ENCODE results near the gene HDAC4.

GRCh38 chr2:239137898-239138283, 262.9 kb downstream of the HDAC4 start:
- TF ChIP-seq ARNT (IDR thresholded peaks at IDR 0.05) (no peak), FOXM1 (IDR thresholded peaks at IDR 0.05; ENCODE audit: borderline replicate concordance) (no peak), SP1 (IDR thresholded peaks at IDR 0.05) (no peak), NFRKB (IDR thresholded peaks at IDR 0.05) (no peak), HDGF (IDR thresholded peaks at IDR 0.05; ENCODE audit: borderline replicate concordance) (no peak), SUZ12 (IDR thresholded peaks at IDR 0.05) (no peak), BHLHE40 (IDR thresholded peaks at IDR 0.05; ENCODE audit: borderline replicate concordance) (no peak), FOXA1 (IDR thresholded peaks at IDR 0.05) (no peak), ZNF384 (IDR thresholded peaks at IDR 0.05) (no peak), CTBP1 (IDR thresholded peaks at IDR 0.05; ENCODE audit: borderline replicate concordance) (no peak), ELF4 (IDR thresholded peaks at IDR 0.05) (no peak), FOXK2 (IDR thresholded peaks at IDR 0.05) (no peak), TARDBP (IDR thresholded peaks at IDR 0.05) (no peak), LEF1 (IDR thresholded peaks at IDR 0.05; ENCODE audit: borderline replicate concordance) (no peak)

Measured in HEK293T (cell line).